Motor neuron (in vitro differentiated cells): ENCODE measurements around the gene EXO1. TPM values are rescaled to one million over a fixed set of nuclear protein-coding genes. Genes with fewer than 3 reads are reported as not detected.
A peak's percentile ranks its signal among the peaks of the same experiment; 100 is the strongest.
"Not testable (repeated sequence)": the region's sequence is repeated elsewhere in the genome, so short reads cannot be mapped to it uniquely, and the experiment has no call there.

Source experiments
- ATAC-seq, 8 experiments: fragments of 200-7000 bp; cut with Tn5 transposase; replicated peaks in 6 of 8; 2 replicates each; pipeline ENCODE4 v1.8.0; 2021; ENCODE audit warnings: mild to moderate bottlenecking in 8 of 8, moderate library complexity in 8 of 8
- H3K27ac ChIP-seq, 2 donors: fragments of 250-450 bp; sonication (Bioruptor Pico); 2 replicates each; pipeline ENCODE4 v1.9.0; 2021; ENCODE audit warnings: antibody characterized with exemption in 2 of 2, mild to moderate bottlenecking in 2 of 2, moderate library complexity in 1 of 2
- H3K4me1 ChIP-seq, 2 donors: fragments of 250-450 bp; sonication (Bioruptor Pico); replicated peaks in 1 of 2; 2 replicates each; pipeline ENCODE4 v1.6.1; 2021; ENCODE audit warnings: antibody characterized with exemption in 2 of 2, mild to moderate bottlenecking in 2 of 2, moderate library complexity in 1 of 2
- H3K4me3 ChIP-seq, 5 donors: fragments of 250-450 bp; sonication (Bioruptor Pico); 2 replicates each; pipeline ENCODE4 v1.9.0; 2021; ENCODE audit warnings: antibody characterized with exemption in 5 of 5, mild to moderate bottlenecking in 5 of 5, moderate library complexity in 4 of 5
- WGBS, 10 experiments: fragments of 450-650 bp; shearing (Covaris generic); methylation state at CpG; one replicate each; pipeline ENCODE4 v1.0.0; 2022; 5-methylcytosine and 5-hydroxymethylcytosine counted together
- in situ Hi-C, 9 experiments: fragments of 400-800 bp; cut with MboI; loops; one replicate each; pipeline ENCODE4 v1.15.0; 2021; ENCODE audit warnings: low sequenced_read_pairs in 9 of 9, low pct_unique_long_range_greater_than_20kb in 2 of 9; ENCODE audit not compliant: unreplicated experiment in 9 of 9
- total RNA-seq, 8 experiments: library from RNA; unstranded; fragments of 300-600 nt; gene quantifications; 2 replicates each; pipeline versions ENCODE4 v1.2.3 to v1.2.4, GENCODE V29; 2022

The EXO1 gene
- total RNA-seq, 8 experiments from 2014 or later = 0.92 to 29.6 (median 1.6) TPM

GRCh38 chr1:241838897-241839296, 9.1 kb upstream of the EXO1 start:
- WGBS, 10 experiments = 88 to 100% (median 95%) methylated on average over 2 to 5 of the region's 5 CpGs; no CpG with 5 or more reads in 2 of the 10 experiments
- Histone ChIP-seq H3K4me3 (no peak overlapping the region), H3K27ac (no peak overlapping the region), H3K4me1 (peaks cover 13 to 15% of the 10 kb centered on the region in 2 donors)
- in situ Hi-C loops = loop anchor here in 6 of 9 experiments (10.0 to 25.0 kb wide), 4 partner anchors 214 to 314 kb away; partner anchors contain the start of gene KMO (in 3 of the 6)
- no peak for ATAC-seq

- Histone ChIP-seq H3K27ac (no peak overlapping the region), H3K4me3 (no peak overlapping the region), H3K4me1 (peaks cover 13 to 15% of the 10 kb centered on the region in 2 donors)
- WGBS, 10 experiments = 45 to 93% (median 82%) methylated on average over 2 to 6 of the region's 6 CpGs; no CpG with 5 or more reads in 1 of the 10 experiments
- ATAC-seq = no peak
- in situ Hi-C loops = loop anchor here in 6 of 9 experiments (10.0 to 25.0 kb wide), 4 partner anchors 215 to 315 kb away; partner anchors contain the start of gene KMO (in 3 of the 6)
Observed at GRCh38 chr1:241839369-241839979, 8.5 kb upstream of the EXO1 start.

- ATAC-seq = no peak
- no peak overlapping the region for H3K27ac ChIP-seq
- in situ Hi-C loops = loop anchor here in 3 of 9 experiments (25.0 kb wide), 1 partner anchor 303 kb away; the partner anchor contains the start of gene KMO (in 3 of the 3)
- H3K4me1 ChIP-seq = peaks cover 13 to 15% of the 10 kb centered on the region in 2 donors
- no peak overlapping the region for H3K4me3 ChIP-seq
- 56 to 100% (median 93%) methylated on average over 1 to 6 of the region's 6 CpGs; no CpG with 5 or more reads in 1 of the 10 experiments for WGBS, 10 experiments
Observed at GRCh38 chr1:241840164-241840563, 7.8 kb upstream of the EXO1 start.

GRCh38 chr1:241841691-241842090, 6.3 kb upstream of the EXO1 start:
- Histone ChIP-seq H3K27ac (no peak overlapping the region), H3K4me3 (no peak overlapping the region), H3K4me1 (peaks cover 13 to 15% of the 10 kb centered on the region in 2 donors)
- WGBS, 10 experiments = 50 to 95% (median 71%) methylated on average over 1 to 3 of the region's 3 CpGs; no CpG with 5 or more reads in 2 of the 10 experiments
- in situ Hi-C loops = loop anchor here in 3 of 9 experiments (25.0 kb wide), 1 partner anchor 304 kb away; the partner anchor contains the start of gene KMO (in 3 of the 3)
- peak in 5 of 8 experiments; percentile 47 to 88 (median 56) for ATAC-seq

- H3K27ac ChIP-seq = no peak overlapping the region
- WGBS, 10 experiments = 75 to 100% (median 90%) methylated on average over 1 to 2 of the region's 2 CpGs; no CpG with 5 or more reads in 1 of the 10 experiments
- H3K4me3 ChIP-seq = no peak overlapping the region
- in situ Hi-C loops = loop anchor here in 3 of 9 experiments (25.0 kb wide), 1 partner anchor 305 kb away; the partner anchor contains the start of gene KMO (in 3 of the 3)
- peaks cover 13 to 15% of the 10 kb centered on the region in 2 donors for H3K4me1 ChIP-seq
- ATAC-seq = peak in 3 of 8 experiments; percentile 45 to 83 (median 55)
Observed at GRCh38 chr1:241842565-241842964, 5.4 kb upstream of the EXO1 start.

GRCh38 chr1:241844593-241844992, 3.4 kb upstream of the EXO1 start:
- Histone ChIP-seq H3K4me3 (no peak overlapping the region), H3K4me1 (peaks cover 13 to 15% of the 10 kb centered on the region in 2 donors), H3K27ac (no peak overlapping the region)
- WGBS, 10 experiments = 32 to 100% (median 84%) methylated on average over 2 to 6 of the region's 6 CpGs
- in situ Hi-C loops = loop anchor here in 3 of 9 experiments (25.0 kb wide), 1 partner anchor 307 kb away; the partner anchor contains the start of gene KMO (in 3 of the 3)
- no peak for ATAC-seq

- Histone ChIP-seq H3K27ac (no peak overlapping the region), H3K4me3 (no peak overlapping the region), H3K4me1 (peaks cover 11% of the 10 kb centered on the region in 2 donors)
- no peak for ATAC-seq
- in situ Hi-C loops = loop anchor here in 3 of 9 experiments (25.0 kb wide), 1 partner anchor 309 kb away; the partner anchor contains the start of gene KMO (in 3 of the 3)
Observed at GRCh38 chr1:241846375-241846774, 1.6 kb upstream of the EXO1 start.

- no peak for ATAC-seq
- Histone ChIP-seq H3K4me3 (peak overlapping the region; percentile 91 to 99 (median 96)), H3K27ac (no peak overlapping the region), H3K4me1 (peaks cover 5 to 6% of the 10 kb centered on the region in 2 donors)
- 69 to 100% (median 85%) methylated on average over 3 to 4 of the region's 4 CpGs for WGBS, 10 experiments
- in situ Hi-C loops = loop anchor here in 3 of 9 experiments (25.0 kb wide), 1 partner anchor 310 kb away; the partner anchor contains the start of gene KMO (in 3 of the 3)
Observed at GRCh38 chr1:241846862-241847539, 1.0 kb upstream of the EXO1 start.

- no peak for ATAC-seq
- Histone ChIP-seq H3K27ac (peak overlapping the region in 1 of 2 donors; percentile 99), H3K4me3 (peak overlapping the region; percentile 91 to 99 (median 96)), H3K4me1 (peaks cover under 1 to 2% of the 10 kb centered on the region in 2 donors)
- in situ Hi-C loops = loop anchor here in 3 of 9 experiments (25.0 kb wide), 1 partner anchor 310 kb away; the partner anchor contains the start of gene KMO (in 3 of the 3)
- 4 to 40% (median 13%) methylated on average over 2 to 6 of the region's 6 CpGs; no CpG with 5 or more reads in 2 of the 10 experiments for WGBS, 10 experiments
Observed at GRCh38 chr1:241847540-241847795, 536 bp upstream of the EXO1 start.

GRCh38 chr1:241848686-241849344, 811 bp downstream of the EXO1 start:
- whole genome bisulfite sequencing, 10 experiments = 0 to 17% (median 3%) methylated on average over 2 to 13 of the region's 13 CpGs; no CpG with 5 or more reads in 2 of the 10 experiments
- Histone ChIP-seq H3K4me1 (no peaks in the 10 kb centered on the region), H3K27ac (no peak overlapping the region), H3K4me3 (peak overlapping the region; percentile 91 to 99 (median 96))
- no peak for ATAC-seq
- in situ Hi-C loops = loop anchor here in 3 of 9 experiments (25.0 kb wide), 1 partner anchor 312 kb away; the partner anchor contains the start of gene KMO (in 3 of the 3)

GRCh38 chr1:241849345-241849695, 1.3 kb downstream of the EXO1 start:
- H3K27ac ChIP-seq = no peak overlapping the region
- H3K4me3 ChIP-seq = peak overlapping the region in 2 of 5 donors; percentile 96 to 97
- in situ Hi-C loops = loop anchor here in 3 of 9 experiments (25.0 kb wide), 1 partner anchor 312 kb away; the partner anchor contains the start of gene KMO (in 3 of the 3)
- no peak for ATAC-seq
- 0 to 76% (median 13%) methylated on average over 1 to 6 of the region's 6 CpGs for WGBS, 10 experiments
- H3K4me1 ChIP-seq = no peaks in the 10 kb centered on the region

GRCh38 chr1:241855545-241856140, 7.6 kb downstream of the EXO1 start:
- in situ Hi-C loops, H3K4me1 ChIP-seq, ATAC-seq, H3K4me3 ChIP-seq, H3K27ac ChIP-seq: not testable (repeated sequence)
- WGBS, 10 experiments = 92 to 100% (median 97%) methylated on average over 1 to 24 of the region's 41 CpGs; no CpG with 5 or more reads in 5 of the 10 experiments
